ENCODE data around the gene FUOM. TPM values are rescaled to one million over a fixed set of nuclear protein-coding genes. Genes with fewer than 3 reads are reported as not detected.

The FUOM gene
- total RNA-seq, 1 experiment from 2014 or later = 31.3 TPM

GRCh38 chr10:133325440-133326222 lies 32.2 kb downstream of the FUOM start:
- peak; percentile 39 for DNase-seq (ENCODE audit: low spot score)
- H3K9me3 Mint-ChIP-seq = peaks cover 3% of the 10 kb centered on the region; the same call in 1 of the 2 replicates
- no peak overlapping the region for H3K27ac Mint-ChIP-seq
- H3K27me3 Mint-ChIP-seq (ENCODE audit: low read depth) = peaks cover 62% of the 10 kb centered on the region
- peak; percentile 6 for ATAC-seq
- no peaks in the 10 kb centered on the region for H3K36me3 Mint-ChIP-seq
- ChIA-PET POLR2A (no interaction called here), CTCF (interaction anchor here (2.0 kb wide), 1 partner anchor 26 kb away, joined by 9 read pairs; no protein-coding TSS in a partner anchor)
- peak overlapping the region; percentile 70 for H3K4me3 Mint-ChIP-seq
- H3K4me1 Mint-ChIP-seq = peaks cover 14% of the 10 kb centered on the region
- TF ChIP-seq PRDM15 (CRISPR knock-in tag; IDR thresholded peaks at IDR 0.05) (0 out of 2 replicates have a peak, but pooled peaks have one; percentile 1), ZNF317 (CRISPR knock-in tag; IDR thresholded peaks at IDR 0.05; ENCODE audit: borderline replicate concordance, low read depth) (no peak), ZNF138 (CRISPR knock-in tag; conservative IDR thresholded peaks at IDR 0.05) (no peak), ZNF416 (CRISPR knock-in tag; IDR thresholded peaks at IDR 0.05) (no peak), ZNF396 (CRISPR knock-in tag; IDR thresholded peaks at IDR 0.05; ENCODE audit: borderline replicate concordance) (no peak), SP1 (CRISPR knock-in tag; conservative IDR thresholded peaks at IDR 0.05) (0 out of 2 replicates have a peak, but pooled peaks have one; percentile 17), MAX (CRISPR knock-in tag; IDR thresholded peaks at IDR 0.05) (no peak), TCF7 (CRISPR knock-in tag; IDR thresholded peaks at IDR 0.05; ENCODE audit: low read depth) (0 out of 2 replicates have a peak, but pooled peaks have one; percentile 46), GTF2I (CRISPR knock-in tag; conservative IDR thresholded peaks at IDR 0.05) (no peak), CREB1 (CRISPR knock-in tag; IDR thresholded peaks at IDR 0.05) (no peak)

GRCh38 chr10:133324857-133325260 lies 33.0 kb downstream of the FUOM start:
- peaks cover 8% of the 10 kb centered on the region for H3K9me3 Mint-ChIP-seq
- peaks cover 62% of the 10 kb centered on the region for H3K27me3 Mint-ChIP-seq (ENCODE audit: low read depth)
- peaks cover 14% of the 10 kb centered on the region for H3K4me1 Mint-ChIP-seq
- ChIA-PET CTCF (interaction anchor here (0.5 to 2.0 kb wide), 7 partner anchors 10 to 579 kb away, joined by 4 to 14 read pairs (median 7); partner anchors contain the start of genes FUOM and PRAP1), POLR2A (no interaction called here)
- no peak for TF ChIP-seq CBFB (CRISPR knock-in tag; IDR thresholded peaks at IDR 0.05; ENCODE audit: low read depth)
- peak; percentile 24; the same call in 1 of the 2 replicates for TF ChIP-seq PRDM15 (CRISPR knock-in tag; IDR thresholded peaks at IDR 0.05)
- no peak for TF ChIP-seq ETV6 (CRISPR knock-in tag; IDR thresholded peaks at IDR 0.05)
- no peak for TF ChIP-seq TEAD4 (CRISPR knock-in tag; IDR thresholded peaks at IDR 0.05)
- no peak for TF ChIP-seq ZNF512 (CRISPR knock-in tag; IDR thresholded peaks at IDR 0.05; ENCODE audit: borderline replicate concordance)
- TF ChIP-seq RELA (CRISPR knock-in tag; IDR thresholded peaks at IDR 0.05; ENCODE audit: borderline replicate concordance) = 0 out of 2 replicates have a peak, but pooled peaks have one; percentile 5
- TF ChIP-seq ERG (CRISPR knock-in tag; IDR thresholded peaks at IDR 0.05) = no peak
- no peak for TF ChIP-seq E2F1 (CRISPR knock-in tag; IDR thresholded peaks at IDR 0.05)
- no peak overlapping the region for H3K27ac Mint-ChIP-seq
- DNase-seq (ENCODE audit: low spot score) (no peak), ATAC-seq (no peak)
- no peak overlapping the region for H3K4me3 Mint-ChIP-seq
- H3K36me3 Mint-ChIP-seq = 0 out of 2 replicates have a peak, but pooled peaks cover 2% of the 10 kb centered on the region

Measured in WTC11 (cell line).